ENCODE data around the gene TCF7. TPM values are rescaled to one million over a fixed set of nuclear protein-coding genes. Genes with fewer than 3 reads are reported as not detected.
A peak's percentile ranks its signal among the peaks of the same experiment; 100 is the strongest.

Gene TCF7
- polyA plus RNA-seq, 2 of the 4 experiments (the other 2 are of a cell fraction) = 2.8 to 10.1 TPM

- FAIRE-seq = no peak
- ChIA-PET POLR2A (interaction anchor here (1.6 to 4.0 kb wide), 2 partner anchors 12 to 38 kb away, joined by 4 to 20 read pairs; partner anchors contain the start of genes PPP2CA and SKP1), CTCF (interaction anchor here (1.2 to 14.7 kb wide), 6 partner anchors 12 to 399 kb away, joined by 3 to 345 read pairs (median 4); partner anchors contain the start of gene PPP2CA)
Observed at GRCh38 chr5:134188092-134188491, 73.6 kb downstream of the TCF7 start.

GRCh38 chr5:134189031-134189430, 74.5 kb downstream of the TCF7 start:
- Histone ChIP-seq H3K4me2 (no peak overlapping the region), H3K27ac (no peak overlapping the region), H3K4me1 (no peaks in the 10 kb centered on the region), H3K4me3 (no peak overlapping the region), H3K9me3 (no peaks in the 10 kb centered on the region)
- 73% methylated on average over 3 of the region's 3 CpGs for WGBS (ENCODE audit: missing lambda C conversion rate)
- no peak for ATAC-seq
- ChIA-PET CTCF (interaction anchor here (0.7 to 14.7 kb wide), 6 partner anchors 11 to 673 kb away, joined by 3 to 345 read pairs (median 4); no protein-coding TSS in a partner anchor), POLR2A (interaction anchor here (4.0 kb wide), 1 partner anchor 13 kb away, joined by 20 read pairs; the partner anchor contains the start of gene SKP1)
- DNase-seq (ENCODE audit: low read depth in 1 of 2, low spot score in 1 of 2) = no peak
- TF ChIP-seq E2F6 (IDR thresholded peaks at IDR 0.05; ENCODE audit: borderline replicate concordance, low read depth) = no peak
- no peak for TF ChIP-seq EP300 (IDR thresholded peaks at IDR 0.05)
- TF ChIP-seq FOXS1 (CRISPR knock-in tag; IDR thresholded peaks at IDR 0.05) = no peak
- TF ChIP-seq ZNF302 (CRISPR knock-in tag; IDR thresholded peaks at IDR 0.05) = no peak
- TF ChIP-seq HOXB5 (CRISPR knock-in tag; IDR thresholded peaks at IDR 0.05) = no peak
- no peak for TF ChIP-seq HES2 (IDR thresholded peaks at IDR 0.05)
- TF ChIP-seq RFX5 (IDR thresholded peaks at IDR 0.05) = no peak
- no peak for TF ChIP-seq RAD21 (conservative IDR thresholded peaks at IDR 0.05 in 1 of 2, IDR thresholded peaks at IDR 0.05 in 1 of 2)
- TF ChIP-seq NPAS2 (CRISPR knock-in tag; IDR thresholded peaks at IDR 0.05; ENCODE audit: borderline replicate concordance) = no peak
- no peak for TF ChIP-seq CTCF (IDR thresholded peaks at IDR 0.05)
- TF ChIP-seq MYC (IDR thresholded peaks at IDR 0.05; ENCODE audit: borderline replicate concordance, low read length) = no peak
- no peak for TF ChIP-seq CHD2 (IDR thresholded peaks at IDR 0.05; ENCODE audit: low read length, partially characterized antibody)
- no peak for TF ChIP-seq ZSCAN20 (CRISPR knock-in tag; IDR thresholded peaks at IDR 0.05)
- TF ChIP-seq CHD4 (IDR thresholded peaks at IDR 0.05; ENCODE audit: borderline replicate concordance) = no peak
- no peak for TF ChIP-seq BCL3 (IDR thresholded peaks at IDR 0.05)
- no peak for TF ChIP-seq POLR2AphosphoS2 (conservative IDR thresholded peaks at IDR 0.05; ENCODE audit: low read length)
- TF ChIP-seq USF2 (IDR thresholded peaks at IDR 0.05) = no peak
- TF ChIP-seq FOSB (CRISPR knock-in tag; IDR thresholded peaks at IDR 0.05) = no peak
- TF ChIP-seq MAFK (IDR thresholded peaks at IDR 0.05; ENCODE audit: partially characterized antibody) = no peak
- no peak for FAIRE-seq

More at GRCh38 chr5:134188092-134188491, 73.6 kb downstream of the TCF7 start:
- Histone ChIP-seq H3K4me3 (no peak overlapping the region), H3K4me2 (no peak overlapping the region), H3K27ac (no peak overlapping the region), H3K4me1 (no peaks in the 10 kb centered on the region), H3K9me3 (no peaks in the 10 kb centered on the region)
- WGBS (ENCODE audit: missing lambda C conversion rate) = 90% methylated on average over 1 of the region's 1 CpG
- ATAC-seq = peak in 1 of 2 experiments; percentile 3; a peak in 1 of 6 replicates
- TF ChIP-seq JUNB (IDR thresholded peaks at IDR 0.05) = no peak
- no peak for TF ChIP-seq HEYL (CRISPR knock-in tag; IDR thresholded peaks at IDR 0.05)
- no peak for TF ChIP-seq BHLHE40 (IDR thresholded peaks at IDR 0.05; ENCODE audit: low read depth, low read length)
- TF ChIP-seq SREBF2 (IDR thresholded peaks at IDR 0.05) = no peak
- no peak for TF ChIP-seq EP300 (IDR thresholded peaks at IDR 0.05)
- TF ChIP-seq EHF (CRISPR knock-in tag; IDR thresholded peaks at IDR 0.05) = no peak
- no peak for TF ChIP-seq FOSB (CRISPR knock-in tag; IDR thresholded peaks at IDR 0.05)
- no peak for TF ChIP-seq KDM1A (IDR thresholded peaks at IDR 0.05; ENCODE audit: low read depth)
- no peak for TF ChIP-seq ZC3H11A (IDR thresholded peaks at IDR 0.05)
- no peak for TF ChIP-seq GATA3 (IDR thresholded peaks at IDR 0.05; ENCODE audit: borderline replicate concordance)
- no peak for TF ChIP-seq NPAS2 (CRISPR knock-in tag; IDR thresholded peaks at IDR 0.05; ENCODE audit: borderline replicate concordance)
- no peak for DNase-seq (ENCODE audit: low read depth in 1 of 2, low spot score in 1 of 2)
